ACC112 (cell line): Measurements from ENCODE around the gene OTOS.

Experiments
- H2AFZ ChIP-seq: fragments of 200-600 bp; sonication (generic); one replicate; pipeline ENCODE4 v1.6.0; 2017; ENCODE audit warnings: antibody characterized with exemption, low read length; ENCODE audit not compliant: unreplicated experiment
- H3K27ac ChIP-seq: fragments of 200-600 bp; sonication (generic); 2 replicates; pipeline ENCODE4 v1.5.1; 2014; ENCODE audit warnings: low read depth, mild to moderate bottlenecking, antibody characterized with exemption, low read length, moderate library complexity
- H3K27me3 ChIP-seq: fragments of 200-600 bp; sonication (generic); 2 replicates; pipeline ENCODE4 v1.6.1; 2014; ENCODE audit warnings: mild to moderate bottlenecking, antibody characterized with exemption, low read length, moderate library complexity, mixed read lengths; ENCODE audit not compliant: insufficient read depth
- H3K36me3 ChIP-seq: fragments of 200-600 bp; sonication (generic); 2 replicates; pipeline ENCODE4 v1.6.1; 2016; ENCODE audit warnings: mild to moderate bottlenecking, antibody characterized with exemption, low read length, moderate library complexity, mixed read lengths; ENCODE audit not compliant: insufficient read depth
- H3K4me1 ChIP-seq: fragments of 200-600 bp; sonication (generic); one replicate; pipeline ENCODE4 v1.6.1; 2016; ENCODE audit warnings: low read length, mixed read lengths; ENCODE audit not compliant: insufficient read depth, unreplicated experiment, control insufficient read depth
- H3K4me3 ChIP-seq: fragments of 200-600 bp; sonication (generic); 2 replicates; pipeline ENCODE4 v1.5.1; 2014; ENCODE audit warnings: mild to moderate bottlenecking, low read depth, low read length
- H3K79me2 ChIP-seq: fragments of 200-600 bp; sonication (generic); one replicate; pipeline ENCODE4 v1.6.0; 2016; ENCODE audit warnings: low read length; ENCODE audit not compliant: control insufficient read depth, unreplicated experiment, insufficient read depth

OTOS gene

DNA sequence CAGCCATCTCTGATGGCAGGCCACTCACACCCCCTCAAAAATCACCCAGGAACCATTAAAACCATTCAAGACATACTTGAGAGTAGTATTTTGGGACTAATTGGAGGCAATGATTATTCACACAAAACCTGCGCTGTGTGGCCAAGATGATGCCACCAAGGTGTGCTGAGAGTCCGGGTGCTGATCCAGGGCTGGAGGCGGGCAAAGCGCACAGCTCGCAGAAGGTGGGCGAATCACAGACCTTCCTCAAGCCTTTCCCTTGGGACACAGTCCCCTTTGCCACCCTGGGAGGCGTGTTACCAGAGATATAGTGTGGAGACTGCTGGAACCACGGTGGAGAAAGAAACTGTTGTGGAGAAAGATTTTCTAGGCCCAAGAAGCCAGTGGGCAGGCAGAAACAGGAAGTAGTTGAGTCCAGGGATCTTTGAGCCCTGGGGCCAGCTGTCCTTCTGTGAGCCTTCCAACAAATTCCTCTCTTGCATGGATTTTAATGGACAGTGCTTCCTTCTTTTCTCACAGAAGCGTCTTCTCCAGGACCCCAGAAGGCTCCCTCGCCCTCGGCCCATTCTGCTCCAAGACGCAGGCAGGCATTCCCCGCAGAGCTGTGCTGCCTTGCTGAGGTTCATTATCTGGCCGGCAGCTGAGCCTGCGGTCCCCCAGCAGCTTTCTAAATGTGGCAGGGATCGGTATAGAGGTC lies 12.4 kb downstream of the OTOS start:
- Histone ChIP-seq H3K36me3 (peaks cover 36% of the 10 kb centered on the region), H3K4me3 (no peak overlapping the region), H3K27ac (no peak overlapping the region), H3K27me3 (no peaks in the 10 kb centered on the region), H2AFZ (no peak overlapping the region), H3K79me2 (peaks cover 3% of the 10 kb centered on the region), H3K4me1 (no peaks in the 10 kb centered on the region)

GRCh38 chr2:240127191-240127750 lies 13.2 kb downstream of the OTOS start:
- Histone ChIP-seq H3K4me3 (no peak overlapping the region), H3K36me3 (peaks cover 30% of the 10 kb centered on the region), H2AFZ (no peak overlapping the region), H3K4me1 (no peaks in the 10 kb centered on the region), H3K79me2 (no peaks in the 10 kb centered on the region), H3K27ac (no peak overlapping the region), H3K27me3 (no peaks in the 10 kb centered on the region)

- Histone ChIP-seq H3K36me3 (peaks cover 30% of the 10 kb centered on the region; the same call in 1 of the 2 replicates), H3K4me1 (no peaks in the 10 kb centered on the region), H3K27ac (no peak overlapping the region), H2AFZ (no peak overlapping the region), H3K27me3 (0 out of 2 replicates have a peak, but pooled peaks cover 3% of the 10 kb centered on the region), H3K79me2 (no peaks in the 10 kb centered on the region), H3K4me3 (no peak overlapping the region)
Measured at GRCh38 chr2:240126731-240127130, 13.7 kb downstream of the OTOS start.

- peaks cover 27% of the 10 kb centered on the region; the same call in 1 of the 2 replicates for H3K36me3 ChIP-seq
- H3K27me3 ChIP-seq, result peaks cover 13% of the 10 kb centered on the region
- no peaks in the 10 kb centered on the region for H3K79me2 ChIP-seq
- H3K27ac ChIP-seq, result no peak overlapping the region
- H3K4me3 ChIP-seq, result no peak overlapping the region
- no peak overlapping the region for H2AFZ ChIP-seq
- H3K4me1 ChIP-seq, result no peaks in the 10 kb centered on the region
Measured at GRCh38 chr2:240125742-240126141, 14.7 kb downstream of the OTOS start.

GRCh38 chr2:240124651-240125030 lies 15.8 kb downstream of the OTOS start:
- Histone ChIP-seq H3K4me1 (no peaks in the 10 kb centered on the region), H3K79me2 (no peaks in the 10 kb centered on the region), H3K36me3 (peaks cover 18% of the 10 kb centered on the region; the same call in 1 of the 2 replicates), H3K27ac (no peak overlapping the region), H3K27me3 (peaks cover 24% of the 10 kb centered on the region), H3K4me3 (no peak overlapping the region), H2AFZ (no peak overlapping the region)

DNA sequence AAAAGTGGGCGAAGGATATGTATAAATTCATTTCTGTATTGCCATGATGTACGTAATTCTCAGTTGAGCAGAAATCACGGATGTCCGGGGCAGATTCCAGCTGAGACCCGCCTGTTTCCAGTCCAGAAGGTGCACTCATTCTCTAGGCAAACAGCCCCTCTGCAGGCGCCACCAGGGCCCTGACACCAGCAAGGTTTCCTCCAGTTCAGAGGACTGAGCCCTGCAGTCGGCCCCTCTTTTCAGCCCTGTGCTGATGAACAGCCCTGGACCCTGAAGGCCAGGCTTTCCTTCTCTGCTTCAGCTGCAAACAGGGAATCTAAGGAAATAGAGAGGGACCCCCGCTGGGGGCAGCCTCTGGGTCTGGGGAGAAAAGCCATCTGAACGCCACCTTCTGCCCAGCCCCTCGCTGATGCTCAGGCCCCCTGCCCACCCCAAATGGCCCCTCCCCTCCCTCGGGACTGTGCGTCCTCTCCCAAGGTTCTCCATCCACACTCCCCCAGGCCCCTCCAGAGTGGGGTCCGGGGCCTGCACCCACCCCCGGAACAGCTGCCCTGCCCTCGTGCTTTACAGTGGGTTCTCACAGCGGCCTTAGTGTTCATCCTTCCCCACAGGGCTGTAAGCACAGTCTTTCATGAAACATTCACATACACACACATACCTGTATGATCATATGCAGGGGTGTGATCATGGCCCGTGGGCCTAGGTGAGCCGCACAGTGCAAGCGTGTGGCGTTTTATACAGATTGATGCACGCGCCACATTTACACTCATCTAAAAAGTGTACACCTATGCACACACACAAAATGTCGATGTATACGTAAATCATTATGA lies 16.4 kb downstream of the OTOS start:
- Histone ChIP-seq H3K4me1 (no peaks in the 10 kb centered on the region), H3K27me3 (peaks cover 28% of the 10 kb centered on the region), H2AFZ (no peak overlapping the region), H3K27ac (no peak overlapping the region), H3K36me3 (peaks cover 14% of the 10 kb centered on the region; the same call in 1 of the 2 replicates), H3K4me3 (no peak overlapping the region), H3K79me2 (no peaks in the 10 kb centered on the region)

DNA sequence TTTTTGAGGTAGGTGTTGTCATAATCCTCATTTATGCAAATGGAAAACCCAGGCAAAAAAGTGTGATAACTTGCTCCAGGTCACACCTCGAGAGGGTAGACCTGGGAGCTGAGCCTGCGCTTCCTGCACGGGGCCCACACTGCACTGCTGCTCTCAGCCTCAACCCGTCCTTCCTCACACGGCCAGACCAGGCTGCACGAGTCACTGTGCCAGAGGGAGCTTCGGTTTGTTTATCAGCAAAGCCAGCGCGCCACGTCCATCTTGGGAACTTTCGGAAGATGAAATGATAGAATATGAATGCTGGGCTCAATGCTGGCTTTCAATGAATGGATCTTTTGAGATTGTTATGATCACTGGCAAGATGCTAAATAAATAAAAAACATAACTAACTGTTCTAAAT lies 18.8 kb downstream of the OTOS start:
- H3K36me3 ChIP-seq, result peaks cover under 1% of the 10 kb centered on the region; the same call in 1 of the 2 replicates
- no peak overlapping the region for H3K27ac ChIP-seq
- H3K4me1 ChIP-seq, result no peaks in the 10 kb centered on the region
- H2AFZ ChIP-seq, result no peak overlapping the region
- no peaks in the 10 kb centered on the region for H3K79me2 ChIP-seq
- peaks cover 42% of the 10 kb centered on the region for H3K27me3 ChIP-seq
- H3K4me3 ChIP-seq, result no peak overlapping the region

- H3K4me3 ChIP-seq, result no peak overlapping the region
Measured at GRCh38 chr2:240121190-240121589, 19.3 kb downstream of the OTOS start.

GRCh38 chr2:240114233-240114632 lies 26.2 kb downstream of the OTOS start:
- peaks cover 85% of the 10 kb centered on the region for H3K27me3 ChIP-seq
- H3K4me1 ChIP-seq, result no peaks in the 10 kb centered on the region
- H2AFZ ChIP-seq, result no peak overlapping the region
- H3K4me3 ChIP-seq, result no peak overlapping the region
- H3K27ac ChIP-seq, result no peak overlapping the region
- H3K36me3 ChIP-seq, result no peaks in the 10 kb centered on the region
- H3K79me2 ChIP-seq, result no peaks in the 10 kb centered on the region

More at GRCh38 chr2:240121190-240121589, 19.3 kb downstream of the OTOS start:
- H3K36me3 ChIP-seq, result no peaks in the 10 kb centered on the region
- peaks cover 46% of the 10 kb centered on the region for H3K27me3 ChIP-seq
- H3K27ac ChIP-seq, result no peak overlapping the region
- H3K4me1 ChIP-seq, result no peaks in the 10 kb centered on the region
- H2AFZ ChIP-seq, result no peak overlapping the region
- no peaks in the 10 kb centered on the region for H3K79me2 ChIP-seq

GRCh38 chr2:240112914-240113690 lies 27.4 kb downstream of the OTOS start:
- Histone ChIP-seq H2AFZ (no peak overlapping the region), H3K27me3 (peaks cover 85% of the 10 kb centered on the region), H3K36me3 (no peaks in the 10 kb centered on the region), H3K79me2 (no peaks in the 10 kb centered on the region), H3K4me3 (no peak overlapping the region), H3K27ac (no peak overlapping the region), H3K4me1 (no peaks in the 10 kb centered on the region)
